Stimulated activated CD8-positive, alpha-beta memory T cell treated with anti-CD3 and anti-CD28 coated beads, Interleukin-4, amount 100 ng/mL, for 24 hours (primary cell): ENCODE data around the gene PRXL2C.
A peak's percentile ranks its signal among the peaks of the same experiment; 100 is the strongest.
"Not testable (repeated sequence)": the region's sequence is repeated elsewhere in the genome, so short reads cannot be mapped to it uniquely, and the experiment has no call there.

Source experiments
- DNase-seq: peaks from one replicate; pipeline ENCODE4 v3.0.0-alpha.2; 2020; ENCODE audit warnings: low read depth

Gene PRXL2C

GRCh38 chr9:96655198-96655851 is at the start of gene PRXL2C:
PRXL2C (minus strand) TSS chr9:96655317; CDS start chr9:96655281, 36 bp downstream.
- peak; percentile 71 for DNase-seq

GRCh38 chr9:96700721-96701375 is 45.7 kb upstream of the PRXL2C start:
- not testable (repeated sequence) for DNase-seq

GRCh38 chr9:96691326-96691725 is 36.2 kb upstream of the PRXL2C start:
- DNase-seq = no peak

GRCh38 chr9:96688745-96689464 is 33.8 kb upstream of the PRXL2C start:
- DNase-seq = no peak

GRCh38 chr9:96688187-96688586 is 33.1 kb upstream of the PRXL2C start:
- no peak for DNase-seq

DNA sequence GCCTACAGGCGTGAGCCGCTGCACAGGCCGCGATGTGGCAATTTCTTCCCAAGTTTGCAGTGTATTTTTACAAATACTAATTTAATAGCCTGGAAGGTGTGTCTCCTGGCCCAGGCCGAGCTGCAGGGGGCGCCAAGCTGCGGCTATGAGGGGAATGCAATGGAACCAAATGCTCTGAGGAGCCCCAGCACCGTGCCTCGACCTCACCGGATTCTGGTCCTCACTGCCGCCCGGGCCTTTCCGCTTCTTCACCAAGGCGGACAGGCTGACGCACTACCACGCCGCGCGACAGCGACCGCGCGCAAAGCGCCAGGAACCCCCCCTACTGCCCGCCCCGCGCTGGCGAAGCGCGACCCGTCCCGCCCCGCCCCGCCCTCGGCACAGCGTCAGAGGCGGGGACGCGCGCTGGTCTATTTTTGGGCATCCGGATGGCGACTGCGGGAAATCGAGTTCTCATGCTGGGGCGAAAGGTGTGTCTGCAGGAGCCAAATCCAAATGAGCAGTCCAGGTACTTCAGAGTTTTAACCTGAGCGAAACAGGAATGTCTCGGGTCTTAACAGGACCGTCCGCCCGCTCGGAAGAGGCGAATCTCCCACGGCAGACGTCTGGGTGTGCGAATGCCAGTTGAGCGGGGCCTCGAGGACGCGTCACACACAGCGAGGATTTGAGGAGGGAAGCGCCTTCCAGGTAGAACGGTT is 31.7 kb upstream of the PRXL2C start:
- peak; percentile 64 for DNase-seq

DNA sequence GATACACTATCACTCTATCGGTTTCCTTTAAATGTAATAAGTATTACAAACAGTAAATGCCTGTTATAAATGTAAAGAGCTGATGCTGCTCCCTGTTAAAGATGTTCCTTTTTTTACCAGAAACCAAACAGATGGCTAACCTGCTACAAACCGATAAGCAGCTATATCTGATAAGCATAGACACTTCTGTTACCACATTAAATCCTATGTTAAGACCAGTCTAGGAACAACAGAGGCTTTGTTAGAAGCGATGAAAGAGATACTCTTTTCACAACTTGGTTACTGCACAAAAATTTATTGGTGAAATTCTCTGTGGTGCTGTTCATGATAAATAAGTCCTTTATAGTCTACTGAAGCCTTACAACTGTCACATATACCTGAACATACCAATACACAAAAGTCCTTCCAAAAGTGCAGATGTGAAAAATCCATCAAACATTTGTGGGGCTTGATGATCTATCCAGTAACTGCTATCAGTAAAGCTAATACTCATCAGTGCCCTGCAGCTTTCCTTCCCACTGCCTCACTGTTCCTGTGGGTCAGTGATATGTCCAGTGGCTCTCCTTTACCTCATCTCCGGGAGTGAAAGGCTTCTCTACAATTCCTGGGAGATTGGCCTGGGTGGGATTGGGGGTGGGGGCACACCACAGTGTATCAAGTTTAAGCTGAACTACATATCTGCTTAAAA is 25.8 kb upstream of the PRXL2C start:
- no peak for DNase-seq

GRCh38 chr9:96674906-96675538 is 19.9 kb upstream of the PRXL2C start:
- DNase-seq = no peak

DNA sequence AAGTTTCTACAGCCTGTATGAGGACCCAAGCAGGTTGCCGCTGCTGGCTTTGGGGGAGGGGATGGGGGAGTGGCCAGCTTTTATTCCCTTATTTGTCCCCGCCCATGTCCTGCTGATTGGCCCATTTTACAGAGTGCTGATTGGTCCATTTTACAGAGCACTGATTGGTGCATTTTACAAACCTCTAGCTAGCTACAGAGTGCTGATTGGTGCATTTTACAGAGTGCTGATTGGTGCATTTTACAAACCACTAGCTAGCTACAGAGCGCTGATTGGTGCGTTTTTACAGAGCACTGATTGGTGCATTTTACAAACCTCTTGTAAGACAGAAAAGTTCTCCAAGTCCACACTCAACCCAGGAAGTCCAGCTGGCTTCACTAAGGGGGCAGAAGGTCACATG is 18.7 kb upstream of the PRXL2C start:
- DNase-seq = not testable (repeated sequence)

DNA sequence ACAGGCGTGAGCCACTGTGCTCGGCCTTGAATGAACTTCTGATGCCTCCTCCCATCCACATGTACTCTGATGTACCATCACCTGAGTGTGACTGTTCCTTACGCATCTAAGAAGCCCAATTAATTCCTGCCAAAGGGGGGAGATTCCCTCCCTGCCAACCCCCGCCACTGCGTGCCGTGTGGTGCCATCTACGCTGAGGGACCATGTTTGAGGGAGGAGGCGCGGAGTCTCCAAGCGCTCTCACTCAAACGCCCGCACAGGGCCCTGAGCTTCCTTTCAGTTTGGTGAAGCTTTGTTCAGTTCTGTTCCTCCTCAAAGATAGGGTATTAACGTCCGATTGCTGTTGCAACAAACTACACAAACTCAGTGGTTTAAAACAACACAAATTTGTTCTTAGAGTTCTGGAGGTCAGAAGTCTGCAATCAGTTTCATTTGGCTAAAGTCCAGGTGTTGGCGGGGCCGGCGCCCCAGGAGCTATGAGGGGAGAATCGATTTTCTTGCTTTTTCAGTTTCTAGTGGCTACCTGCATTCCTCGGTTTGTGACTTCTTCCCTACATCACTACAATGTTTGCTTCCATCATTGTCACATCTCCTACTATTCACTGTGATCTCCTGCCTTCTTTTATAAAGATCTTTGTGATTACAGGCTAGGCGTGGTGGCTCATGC is 13.9 kb upstream of the PRXL2C start:
- DNase-seq = no peak

DNA sequence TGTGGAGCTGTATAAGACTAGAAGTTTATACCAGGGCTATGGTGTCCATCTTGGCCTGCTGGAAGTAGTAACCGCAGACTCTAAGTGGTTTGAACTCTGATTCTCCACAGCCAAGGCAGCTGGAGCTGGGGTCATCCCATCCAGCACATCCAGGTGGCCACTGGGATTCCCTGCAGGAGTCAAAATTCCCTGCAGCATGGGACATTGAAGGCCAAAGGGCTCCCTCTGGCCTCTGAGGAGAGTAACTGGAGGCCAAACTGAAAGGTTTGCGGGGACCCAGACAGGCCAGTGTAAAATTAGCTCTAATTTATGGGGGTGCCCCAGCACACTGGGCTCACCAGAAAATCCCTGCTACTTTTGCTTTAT is 12.2 kb upstream of the PRXL2C start:
- DNase-seq = no peak

DNA sequence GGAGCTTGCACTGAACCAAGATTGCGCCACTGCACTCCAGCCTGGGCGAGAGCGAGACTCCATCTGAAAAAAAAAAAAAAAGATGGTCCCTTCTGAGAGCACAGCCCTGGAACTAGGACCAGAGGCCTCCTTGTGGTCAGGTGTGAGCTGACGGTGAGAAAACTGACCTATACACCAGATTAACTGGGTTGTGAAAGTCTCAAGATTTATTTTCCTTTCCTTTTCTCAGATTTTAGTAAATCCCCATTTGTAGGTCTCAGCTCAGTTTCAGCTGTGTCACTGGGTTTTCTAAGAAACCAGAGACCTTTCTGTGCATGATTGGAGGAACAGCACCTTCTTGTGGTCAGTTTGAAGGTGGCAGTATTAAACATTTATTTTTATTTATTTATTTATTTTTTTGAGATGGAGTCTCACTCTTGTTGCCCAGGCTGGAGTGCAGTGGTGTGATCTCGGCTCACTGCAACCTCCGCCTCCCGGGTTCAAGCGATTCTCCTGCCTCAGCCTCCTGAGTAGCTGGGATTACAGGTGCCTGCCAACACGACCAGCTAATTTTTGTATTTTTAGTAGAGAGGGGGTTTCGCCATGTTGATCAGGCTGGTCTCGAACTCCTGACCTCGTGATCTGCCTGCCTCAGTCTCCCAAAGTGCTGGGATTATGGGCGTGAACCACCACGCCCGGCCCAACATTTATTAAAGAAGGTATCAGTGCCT is 11.7 kb upstream of the PRXL2C start:
- DNase-seq = not testable (repeated sequence)

DNA sequence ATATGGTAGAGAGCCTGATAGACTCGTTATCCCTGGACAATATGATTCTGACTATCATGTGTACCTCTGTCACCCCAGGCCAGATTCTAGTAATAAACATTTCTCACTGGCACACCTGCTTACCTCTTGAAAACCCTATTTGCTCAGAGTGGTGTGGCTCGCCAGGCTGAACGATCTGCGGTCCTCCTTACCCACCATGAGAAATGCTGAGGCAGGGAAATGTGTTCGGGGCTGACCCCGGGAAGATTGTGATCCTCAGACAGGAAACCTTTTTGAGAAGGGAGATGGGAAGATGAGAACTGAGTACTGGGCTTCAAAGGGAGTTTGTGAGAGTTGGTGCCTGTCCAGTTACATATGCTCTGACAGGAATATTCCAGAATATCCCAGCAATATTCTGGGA is 10.7 kb upstream of the PRXL2C start:
- DNase-seq = no peak

DNA sequence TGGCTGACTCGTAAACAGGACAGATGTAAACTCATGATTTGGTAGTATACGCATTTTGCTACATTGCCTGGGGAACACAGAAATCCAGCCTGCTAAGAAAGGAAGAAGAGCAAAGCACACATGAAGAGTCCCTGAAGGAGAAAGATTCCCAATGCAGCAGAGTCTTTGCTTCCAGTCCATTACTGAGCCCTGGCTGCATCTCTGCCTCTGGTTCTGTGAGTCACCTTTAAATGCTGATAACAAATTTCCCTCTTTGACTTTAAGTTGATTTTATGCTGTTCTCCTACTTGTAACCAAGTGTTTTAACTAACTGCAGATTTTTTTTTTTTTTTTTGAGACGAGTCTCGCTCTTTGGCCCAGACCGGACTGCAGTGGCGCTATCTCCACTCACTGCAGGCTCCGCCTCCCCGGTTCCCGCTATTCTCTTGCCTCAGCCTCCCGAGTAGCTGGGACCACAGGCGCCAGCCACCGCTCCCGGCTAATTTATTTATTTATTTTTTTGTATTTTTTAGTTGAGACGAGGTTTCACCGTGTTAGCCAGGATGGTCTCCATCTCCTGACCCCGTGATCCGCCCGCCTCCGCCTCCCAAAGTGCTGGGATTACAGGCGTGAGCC is 8.5 kb upstream of the PRXL2C start:
- no peak for DNase-seq

- no peak for DNase-seq
Measured at GRCh38 chr9:96661711-96662110, 6.6 kb upstream of the PRXL2C start.

GRCh38 chr9:96660692-96661248 is 5.7 kb upstream of the PRXL2C start:
- no peak for DNase-seq

GRCh38 chr9:96654450-96655197 is 493 bp downstream of the PRXL2C start:
- peak; percentile 47 for DNase-seq

GRCh38 chr9:96651626-96652025 is 3.5 kb downstream of the PRXL2C start:
- no peak for DNase-seq
